GM10248 (cell line): Measurements from ENCODE around the gene SETBP1.

Experiments used
- CTCF ChIA-PET: fragments of 300-600 bp; sonication (Branson Sonifier 250); formaldehyde crosslinking; extraction: SDS; loops from one replicate; lab custom pipeline; 2021; ENCODE audit warnings: antibody characterized with exemption; lab: Yijun Ruan, JAX
- POLR2A ChIA-PET: fragments of 350-650 bp; sonication (Branson Sonifier 250); formaldehyde crosslinking; extraction: SDS; loops from one replicate; lab custom pipeline; 2020; ENCODE audit warnings: antibody characterized with exemption; lab: Yijun Ruan, JAX
- DNase-seq: peaks from one replicate; pipeline ENCODE4 v3.0.0; 2012; ENCODE audit errors: extremely low spot score
- TF ChIP-seq, protein P1 (sequence below): IDR thresholded peaks from 2 replicates; pipeline ENCODE4 v1.5.1; 2012; ENCODE audit warnings: mild to moderate bottlenecking, low read depth; ENCODE audit errors: extremely low read depth, missing control alignments, control extremely low read depth

The SETBP1 gene

DNA sequence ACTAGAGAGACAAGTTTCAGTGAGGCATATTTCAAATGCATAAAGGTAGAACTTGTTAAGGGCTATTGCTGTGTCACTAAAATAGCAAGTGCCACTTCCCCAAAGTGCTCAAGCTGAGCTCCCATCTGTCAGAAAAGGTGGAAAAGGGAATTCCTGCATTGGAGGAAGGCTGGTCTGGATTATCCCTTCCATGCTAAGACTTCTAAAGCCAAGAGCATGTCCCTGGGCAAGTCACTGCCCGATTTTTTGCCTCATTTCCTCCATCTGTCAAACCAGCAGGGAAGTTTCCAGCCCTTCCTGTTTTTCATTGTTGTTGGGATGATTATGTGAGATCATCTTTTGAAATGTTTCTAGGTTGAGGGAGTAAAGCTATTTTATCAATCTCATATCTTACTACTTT, 175.5 kb downstream of the SETBP1 start:
- ChIA-PET CTCF (interaction anchor here (1.3 to 2.8 kb wide), 3 partner anchors 11 to 18 kb away, joined by 4 to 11 read pairs (median 5); no protein-coding TSS in a partner anchor), POLR2A (no interaction called here)
- DNase-seq = no peak
- TF ChIP-seq, protein P1, sequence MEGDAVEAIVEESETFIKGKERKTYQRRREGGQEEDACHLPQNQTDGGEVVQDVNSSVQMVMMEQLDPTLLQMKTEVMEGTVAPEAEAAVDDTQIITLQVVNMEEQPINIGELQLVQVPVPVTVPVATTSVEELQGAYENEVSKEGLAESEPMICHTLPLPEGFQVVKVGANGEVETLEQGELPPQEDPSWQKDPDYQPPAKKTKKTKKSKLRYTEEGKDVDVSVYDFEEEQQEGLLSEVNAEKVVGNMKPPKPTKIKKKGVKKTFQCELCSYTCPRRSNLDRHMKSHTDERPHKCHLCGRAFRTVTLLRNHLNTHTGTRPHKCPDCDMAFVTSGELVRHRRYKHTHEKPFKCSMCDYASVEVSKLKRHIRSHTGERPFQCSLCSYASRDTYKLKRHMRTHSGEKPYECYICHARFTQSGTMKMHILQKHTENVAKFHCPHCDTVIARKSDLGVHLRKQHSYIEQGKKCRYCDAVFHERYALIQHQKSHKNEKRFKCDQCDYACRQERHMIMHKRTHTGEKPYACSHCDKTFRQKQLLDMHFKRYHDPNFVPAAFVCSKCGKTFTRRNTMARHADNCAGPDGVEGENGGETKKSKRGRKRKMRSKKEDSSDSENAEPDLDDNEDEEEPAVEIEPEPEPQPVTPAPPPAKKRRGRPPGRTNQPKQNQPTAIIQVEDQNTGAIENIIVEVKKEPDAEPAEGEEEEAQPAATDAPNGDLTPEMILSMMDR = no peak

DNA sequence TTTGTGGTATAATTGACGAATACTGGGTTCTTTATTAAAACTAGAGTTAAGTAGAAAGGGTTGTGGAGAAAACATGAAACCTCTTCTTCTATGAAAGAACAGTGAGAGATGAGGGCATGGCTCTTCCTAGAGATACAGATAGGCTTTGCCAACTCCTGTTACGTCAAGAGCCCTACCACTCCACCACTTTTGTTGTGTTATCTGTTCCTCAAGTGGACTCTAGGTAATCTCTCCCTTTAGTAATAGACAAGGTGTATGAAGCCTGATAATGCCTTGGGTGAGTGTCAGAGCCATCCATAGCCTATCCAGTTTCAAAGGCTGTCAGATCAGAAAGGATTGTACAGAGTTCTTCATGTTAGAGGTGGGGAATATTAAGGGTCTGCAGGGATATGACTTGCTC, 176.4 kb downstream of the SETBP1 start:
- CTCF ChIA-PET = interaction anchor here (2.2 to 2.8 kb wide), 2 partner anchors 10 to 16 kb away, joined by 8 to 11 read pairs; no protein-coding TSS in a partner anchor
- POLR2A ChIA-PET = no interaction called here
- no peak for DNase-seq
- TF ChIP-seq, protein P1 = no peak

DNA sequence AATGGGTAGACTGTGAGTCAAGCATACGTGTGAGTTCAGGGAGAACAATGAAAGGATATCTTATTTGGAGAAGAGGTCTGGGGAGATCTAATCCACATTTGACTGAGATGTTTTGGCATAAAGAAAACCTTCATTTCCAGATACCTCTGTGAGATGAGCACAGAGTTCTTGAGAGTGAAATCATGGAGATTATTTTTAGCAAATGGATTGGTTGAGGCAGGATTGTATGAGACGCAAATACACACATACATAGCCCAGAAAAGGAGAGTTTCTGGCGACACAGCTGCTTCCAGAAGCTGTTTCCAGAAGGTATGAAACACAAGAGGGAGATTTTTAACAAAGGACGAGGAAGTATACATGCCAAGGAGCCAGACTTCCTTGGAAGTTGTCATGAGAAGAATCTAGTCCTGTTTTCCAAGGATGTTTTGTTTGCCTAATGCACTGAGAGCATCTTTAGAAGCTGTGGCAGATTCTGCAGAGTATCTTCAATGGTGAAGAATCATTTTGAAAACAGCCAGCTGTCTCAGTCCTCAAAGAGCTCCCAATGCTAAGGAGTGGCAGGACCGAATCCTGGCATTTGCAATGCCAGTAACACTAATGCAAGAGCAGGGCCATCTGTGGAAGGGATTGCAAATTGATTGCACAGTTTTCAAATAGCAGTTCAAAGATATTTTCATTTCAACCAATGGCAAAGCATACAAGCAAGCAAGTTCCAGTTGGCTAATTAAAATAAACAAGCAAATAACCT, 177.2 kb downstream of the SETBP1 start:
- POLR2A ChIA-PET = no interaction called here
- TF ChIP-seq, protein P1 = no peak
- DNase-seq = no peak
- CTCF ChIA-PET = interaction anchor here (1.2 to 2.2 kb wide), 2 partner anchors 11 to 16 kb away, joined by 3 to 8 read pairs; no protein-coding TSS in a partner anchor

DNA sequence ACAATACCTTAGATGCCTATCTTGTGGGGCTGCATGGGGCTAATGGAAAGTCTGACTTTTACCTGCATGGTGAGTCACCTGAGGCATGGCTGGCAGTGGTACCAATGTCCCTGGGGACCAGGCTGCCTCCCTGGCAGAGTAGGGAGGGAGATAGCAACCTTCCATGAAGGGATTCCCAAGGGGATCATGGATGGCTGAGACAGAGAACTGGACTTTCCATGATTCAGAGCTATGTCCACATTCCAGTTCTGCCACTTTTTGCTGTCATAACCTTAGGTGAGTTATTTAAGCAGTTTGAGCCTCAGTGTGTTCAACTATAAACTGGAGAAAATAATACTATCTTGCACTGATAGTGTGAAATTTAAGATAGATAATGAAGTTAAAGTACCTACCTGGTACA, 178.6 kb downstream of the SETBP1 start:
- ChIA-PET CTCF (interaction anchor here (0.9 to 2.2 kb wide), 3 partner anchors 11 to 26 kb away, joined by 3 to 8 read pairs (median 3); no protein-coding TSS in a partner anchor), POLR2A (no interaction called here)
- DNase-seq = no peak
- TF ChIP-seq, protein P1 = no peak

DNA sequence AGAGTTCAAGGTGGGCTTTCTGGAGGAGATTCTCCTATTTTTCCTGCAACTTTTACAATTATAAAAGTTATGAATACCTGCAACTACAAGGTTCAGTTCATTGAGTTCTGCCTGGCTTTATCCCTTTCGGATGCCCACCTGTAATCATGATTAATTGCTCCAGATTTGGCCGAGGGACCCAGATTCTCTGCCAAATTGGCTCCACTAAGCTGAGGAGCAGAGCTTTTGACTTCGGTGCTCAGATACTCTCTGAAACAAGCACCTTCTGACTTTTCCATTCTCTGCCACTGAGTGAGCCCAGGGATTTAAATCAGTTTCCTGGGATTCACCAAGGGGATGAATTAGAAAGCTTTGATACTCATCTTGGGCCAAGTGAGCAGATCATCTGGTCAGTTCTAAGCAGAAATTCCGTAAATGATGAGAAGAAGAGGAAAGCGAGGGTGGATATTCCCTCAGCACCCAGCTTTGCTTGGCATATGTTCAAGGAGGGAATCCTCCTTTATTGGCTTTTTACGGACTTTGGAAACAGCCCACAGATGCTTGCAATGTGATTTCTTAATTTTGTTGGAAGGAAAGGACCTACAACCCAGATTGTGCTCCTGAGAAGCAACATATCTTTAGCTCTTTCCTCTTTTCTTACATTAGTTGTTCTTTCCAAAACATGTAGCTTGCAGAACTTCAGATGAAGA, 179.2 kb downstream of the SETBP1 start:
- DNase-seq = no peak
- ChIA-PET CTCF (interaction anchor here (1.1 to 1.6 kb wide), 5 partner anchors 9 to 353 kb away, joined by 3 to 5 read pairs (median 3); no protein-coding TSS in a partner anchor), POLR2A (no interaction called here)
- TF ChIP-seq, protein P1 = no peak

DNA sequence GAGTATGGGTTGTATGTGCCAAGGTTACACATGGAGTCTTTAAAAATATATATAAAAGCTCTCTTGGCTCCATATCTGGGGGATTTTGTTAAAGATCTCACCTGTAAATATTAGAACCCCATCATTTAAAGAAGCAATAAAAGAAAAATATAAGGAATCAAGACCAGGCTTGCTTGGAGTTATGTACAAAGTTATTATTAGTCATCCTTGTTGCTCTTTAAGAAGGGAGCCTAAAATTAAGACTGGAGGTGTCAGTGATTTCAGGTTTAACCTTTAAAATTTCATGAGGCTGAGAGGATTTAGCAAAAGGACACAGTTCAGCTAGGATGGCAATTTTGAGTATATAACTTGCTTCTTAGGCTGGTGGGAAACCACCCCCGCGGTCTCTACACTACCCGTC, 181.4 kb downstream of the SETBP1 start:
- no peak for DNase-seq
- CTCF ChIA-PET = no interaction called here
- POLR2A ChIA-PET = no interaction called here
- TF ChIP-seq, protein P1 = no peak
